ENCODE data around the gene LGALS9B.
"Not testable (repeated sequence)": the region's sequence is repeated elsewhere in the genome, so short reads cannot be mapped to it uniquely, and the experiment has no call there.

GRCh38 chr17:20415479-20415878 is 51.9 kb downstream of the LGALS9B start:
- not testable (repeated sequence) for TF ChIP-seq POLR2A, CTCF (IDR thresholded peaks at IDR 0.05)
